Colonic mucosa (tissue), 4 donors: ENCODE data around the gene SPOCK2. TPM values are rescaled to one million over a fixed set of nuclear protein-coding genes. Genes with fewer than 3 reads are reported as not detected.

Experiments used
- DNase-seq: peaks from one replicate; pipeline ENCODE4 v3.0.0-alpha.2; 2020
- H3K27ac ChIP-seq: fragments of 200-600 bp; one replicate; pipeline ENCODE4 v1.8.0; 2021
- H3K27me3 ChIP-seq: fragments of 200-600 bp; one replicate; pipeline ENCODE4 v1.8.0; 2021
- H3K36me3 ChIP-seq: fragments of 200-600 bp; one replicate; pipeline ENCODE4 v1.8.0; 2021
- H3K4me1 ChIP-seq: fragments of 200-600 bp; one replicate; pipeline ENCODE4 v1.8.0; 2021; ENCODE audit warnings: mild to moderate bottlenecking
- H3K4me3 ChIP-seq: fragments of 200-600 bp; one replicate; pipeline ENCODE4 v1.8.0; 2021
- H3K9ac ChIP-seq, 2 donors: one replicate each; pipeline ENCODE4 v1.7.0; 2013; ENCODE audit warnings: control low read depth in 2 of 2, low read depth in 2 of 2, low read length in 2 of 2
- H3K9me3 ChIP-seq: fragments of 200-600 bp; one replicate; pipeline ENCODE4 v1.8.0; 2021
- intact Hi-C: fragments of 100-400 bp; cut with DNase I; formaldehyde crosslinking; loops from one replicate; pipeline ENCODE4 v1.14.1; 2022
- total RNA-seq, 2 donors: library from RNA; stranded (reverse); fragmentation: NEBNext Ultra II Directional in 1 of 2; extraction: Animal tissue kit (Norgen Biotek cat#: 25700) in 1 of 2; gene quantifications; one replicate each; pipeline ENCODE4 v1.2.1, GENCODE V29; 2021
- TF ChIP-seq, protein P1 (sequence below): fragments of 200-600 bp; IDR thresholded peaks from one replicate; pipeline ENCODE4 v1.8.0; 2022; ENCODE audit warnings: antibody characterized with exemption, mild to moderate bottlenecking
- donor health status: healthy.
- donor health status: DM: no; HTN: no; CAD: no.
- donor health status: DM: no; HTN: no; CAD: no.

SPOCK2 gene
- total RNA-seq, 2 donors from 2014 or later: 4.7 to 6.5 TPM

DNA sequence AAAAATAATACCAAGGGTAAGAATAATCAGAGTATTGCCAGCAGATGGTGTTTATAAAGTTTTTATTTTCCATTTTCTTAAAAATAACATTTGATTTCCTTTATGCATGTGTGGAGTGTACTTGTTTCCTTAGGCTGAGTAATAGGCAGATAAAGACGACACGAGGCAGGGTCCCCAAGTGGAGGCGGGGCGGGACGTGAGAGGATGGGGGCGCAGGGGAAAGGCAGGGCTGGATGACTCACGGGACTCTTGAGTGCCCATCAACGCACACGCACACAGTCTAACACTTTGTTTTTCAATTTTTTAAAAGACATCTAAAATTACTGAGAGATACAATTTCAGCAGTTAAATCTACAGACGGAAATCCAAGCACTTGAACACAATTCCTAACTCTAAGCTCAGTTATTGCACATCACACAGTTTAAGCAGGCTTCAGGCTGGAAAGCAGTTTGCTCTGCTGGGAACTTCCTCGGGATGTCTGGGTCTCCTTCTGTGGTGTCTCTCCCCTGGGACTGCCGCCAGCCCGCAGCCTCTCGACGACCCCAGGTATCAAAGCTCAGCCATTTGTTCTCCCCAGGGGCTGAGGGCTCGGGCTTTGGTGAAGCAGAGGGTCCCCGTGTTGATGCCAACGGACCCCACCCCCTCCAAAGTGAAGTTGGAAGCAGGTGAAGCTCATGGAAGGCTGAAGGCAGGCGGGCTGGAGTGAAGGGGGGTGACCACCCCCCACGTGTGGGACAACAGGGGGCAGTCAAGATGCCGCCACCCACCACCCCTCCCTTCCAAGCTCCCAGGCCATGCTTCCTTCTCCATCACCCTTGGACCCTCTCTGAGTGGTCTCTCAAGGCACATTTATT lies 29.1 kb downstream of the SPOCK2 start:
- DNase-seq: no peak
- H3K9me3 ChIP-seq: no peaks in the 10 kb centered on the region
- H3K27ac ChIP-seq: no peak overlapping the region
- no peaks in the 10 kb centered on the region for H3K27me3 ChIP-seq
- H3K36me3 ChIP-seq: no peaks in the 10 kb centered on the region
- H3K4me3 ChIP-seq: no peak overlapping the region
- intact Hi-C loops: no loop called here
- peaks cover 4% of the 10 kb centered on the region for H3K4me1 ChIP-seq
- TF ChIP-seq, protein P1, sequence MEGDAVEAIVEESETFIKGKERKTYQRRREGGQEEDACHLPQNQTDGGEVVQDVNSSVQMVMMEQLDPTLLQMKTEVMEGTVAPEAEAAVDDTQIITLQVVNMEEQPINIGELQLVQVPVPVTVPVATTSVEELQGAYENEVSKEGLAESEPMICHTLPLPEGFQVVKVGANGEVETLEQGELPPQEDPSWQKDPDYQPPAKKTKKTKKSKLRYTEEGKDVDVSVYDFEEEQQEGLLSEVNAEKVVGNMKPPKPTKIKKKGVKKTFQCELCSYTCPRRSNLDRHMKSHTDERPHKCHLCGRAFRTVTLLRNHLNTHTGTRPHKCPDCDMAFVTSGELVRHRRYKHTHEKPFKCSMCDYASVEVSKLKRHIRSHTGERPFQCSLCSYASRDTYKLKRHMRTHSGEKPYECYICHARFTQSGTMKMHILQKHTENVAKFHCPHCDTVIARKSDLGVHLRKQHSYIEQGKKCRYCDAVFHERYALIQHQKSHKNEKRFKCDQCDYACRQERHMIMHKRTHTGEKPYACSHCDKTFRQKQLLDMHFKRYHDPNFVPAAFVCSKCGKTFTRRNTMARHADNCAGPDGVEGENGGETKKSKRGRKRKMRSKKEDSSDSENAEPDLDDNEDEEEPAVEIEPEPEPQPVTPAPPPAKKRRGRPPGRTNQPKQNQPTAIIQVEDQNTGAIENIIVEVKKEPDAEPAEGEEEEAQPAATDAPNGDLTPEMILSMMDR: no peak
- no peak overlapping the region for H3K9ac ChIP-seq

DNA sequence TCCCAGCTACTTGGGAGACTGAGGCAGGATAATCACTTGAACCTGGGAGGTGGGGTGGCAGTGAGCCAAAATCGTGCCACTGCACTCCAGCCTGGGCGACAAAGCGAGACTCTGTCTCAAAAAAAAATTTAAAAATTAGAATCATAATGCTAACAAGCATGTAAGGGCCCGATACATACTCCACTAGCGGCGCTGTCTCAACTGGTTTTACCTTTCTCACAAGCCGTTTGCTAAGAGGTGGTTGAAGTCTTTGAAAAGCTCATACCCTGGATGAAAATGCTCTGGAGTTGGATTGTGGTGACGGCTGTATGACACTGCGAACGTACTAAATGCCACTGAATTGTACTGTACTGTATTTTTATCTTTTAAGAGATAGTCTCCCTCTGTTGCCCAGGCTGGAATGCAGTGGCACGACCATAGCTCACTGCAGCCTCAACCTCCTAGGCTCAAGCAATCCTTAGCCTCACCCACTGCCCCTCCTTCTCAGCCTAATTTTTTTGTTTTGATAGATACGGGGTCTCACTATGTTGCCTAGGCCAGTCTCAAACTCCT lies 29.9 kb downstream of the SPOCK2 start:
- Histone ChIP-seq H3K4me1 (no peaks in the 10 kb centered on the region), H3K4me3 (no peak overlapping the region), H3K9me3 (no peaks in the 10 kb centered on the region), H3K36me3 (no peaks in the 10 kb centered on the region), H3K27ac (no peak overlapping the region), H3K9ac (no peak overlapping the region), H3K27me3 (no peaks in the 10 kb centered on the region)
- intact Hi-C loops: no loop called here
- TF ChIP-seq, protein P1: no peak
- no peak for DNase-seq

DNA sequence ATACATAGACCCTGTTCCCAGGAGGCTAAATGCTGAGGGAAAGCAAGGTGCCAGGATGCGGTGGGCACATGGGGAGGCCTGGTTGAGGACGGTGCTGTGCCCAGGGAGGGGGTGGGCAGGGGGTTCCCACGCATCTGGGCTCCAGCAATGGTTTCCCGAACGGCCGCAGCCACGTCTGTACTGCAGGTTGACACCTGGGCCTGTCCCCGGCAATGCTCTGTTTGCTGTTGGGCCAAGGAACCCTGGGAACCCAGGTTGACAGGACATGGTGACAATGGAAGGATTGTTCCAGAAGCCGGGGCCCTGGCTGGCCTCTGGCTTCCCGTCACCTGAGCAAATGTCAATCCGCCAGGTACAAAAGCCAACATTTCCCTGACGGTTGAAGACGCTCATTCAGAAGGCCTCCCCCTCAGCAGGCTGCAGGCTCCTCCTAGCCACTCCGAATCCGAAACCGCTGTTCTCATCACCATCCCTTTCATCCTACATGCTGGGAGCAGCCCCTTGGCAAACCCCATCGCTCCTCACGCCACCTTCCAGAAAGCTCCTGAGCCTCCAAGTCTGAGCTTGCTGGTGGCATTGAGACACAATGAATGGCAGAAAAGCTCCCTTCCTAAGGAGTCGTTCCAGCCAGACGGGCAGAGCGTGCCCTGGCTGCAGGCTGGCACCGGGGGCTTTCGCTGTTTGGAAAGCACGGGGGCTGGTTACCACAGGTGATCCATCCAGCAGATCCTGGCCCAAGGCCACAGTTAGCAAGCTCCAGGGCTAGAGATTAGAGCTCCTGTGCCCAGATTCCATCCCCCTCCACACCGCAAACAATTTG lies 31.2 kb downstream of the SPOCK2 start:
- intact Hi-C loops: no loop called here
- TF ChIP-seq, protein P1: no peak
- DNase-seq: no peak
- Histone ChIP-seq H3K9ac (no peak overlapping the region), H3K36me3 (no peaks in the 10 kb centered on the region), H3K9me3 (no peaks in the 10 kb centered on the region), H3K27ac (no peak overlapping the region), H3K4me3 (no peak overlapping the region), H3K27me3 (no peaks in the 10 kb centered on the region), H3K4me1 (no peaks in the 10 kb centered on the region)

DNA sequence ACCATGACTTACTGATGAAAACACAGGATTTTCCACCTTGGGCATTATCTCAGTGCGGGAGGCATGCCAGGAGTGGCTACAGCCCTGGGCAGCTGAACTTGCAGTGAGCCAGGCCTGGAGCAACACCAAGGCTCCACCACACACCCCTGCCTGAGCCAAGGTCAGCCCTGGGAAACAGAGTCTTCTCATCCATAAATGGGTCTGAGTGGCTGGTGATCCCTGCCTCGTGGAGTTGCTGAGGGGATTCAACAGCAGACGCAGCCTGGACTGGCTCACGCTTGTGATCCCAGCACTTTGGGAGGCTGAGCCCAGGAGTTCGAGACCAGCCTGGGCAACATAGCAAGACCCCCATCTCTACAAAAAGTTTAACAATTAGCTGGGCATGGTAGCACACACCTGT lies 32.2 kb downstream of the SPOCK2 start:
- Histone ChIP-seq H3K9me3 (no peaks in the 10 kb centered on the region), H3K27ac (no peak overlapping the region), H3K36me3 (no peaks in the 10 kb centered on the region), H3K4me3 (no peak overlapping the region), H3K4me1 (no peaks in the 10 kb centered on the region), H3K9ac (no peak overlapping the region), H3K27me3 (no peaks in the 10 kb centered on the region)
- TF ChIP-seq, protein P1: no peak
- intact Hi-C loops: no loop called here
- DNase-seq: no peak

DNA sequence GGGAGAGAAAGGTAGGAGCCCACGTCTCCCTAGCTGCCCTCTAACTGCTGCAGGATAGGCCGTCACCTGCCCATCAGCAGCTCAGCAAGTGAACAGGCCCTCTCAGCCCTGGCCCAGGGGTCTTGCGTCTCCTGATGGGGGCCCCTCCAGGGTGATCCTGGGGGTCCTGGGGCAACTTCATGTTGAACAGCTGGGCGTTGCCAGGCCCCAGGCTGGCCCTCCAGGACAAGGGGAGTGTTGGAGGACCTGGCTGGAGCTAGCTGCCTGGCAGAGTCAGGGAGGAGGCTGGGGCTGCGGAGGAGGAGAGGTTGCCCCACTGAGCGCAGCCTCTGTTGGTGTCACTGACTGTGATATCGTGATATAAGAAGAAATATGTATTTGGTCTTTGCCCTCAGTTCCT lies 34.7 kb downstream of the SPOCK2 start:
- H3K27me3 ChIP-seq: no peaks in the 10 kb centered on the region
- intact Hi-C loops: loop anchor here (5.0 kb wide), 1 partner anchor 169 kb away; no protein-coding TSS in a partner anchor
- H3K27ac ChIP-seq: no peak overlapping the region
- no peak overlapping the region for H3K9ac ChIP-seq
- no peaks in the 10 kb centered on the region for H3K9me3 ChIP-seq
- DNase-seq: no peak
- no peaks in the 10 kb centered on the region for H3K4me1 ChIP-seq
- TF ChIP-seq, protein P1: no peak
- H3K36me3 ChIP-seq: no peaks in the 10 kb centered on the region
- H3K4me3 ChIP-seq: no peak overlapping the region
